SK-N-SH (cell line): Measurements from ENCODE around the gene CFAP100. TPM values are rescaled to one million over a fixed set of nuclear protein-coding genes. Genes with fewer than 3 reads are reported as not detected.

Source experiments
- CTCF ChIA-PET: fragments of 300-600, 350-600 bp; formaldehyde crosslinking; extraction: SDS; loops from one replicate; lab custom pipeline; 2021; lab: Yijun Ruan, JAX
- POLR2A ChIA-PET: fragments of 350-600 bp; sonication (Branson Sonifier 250); formaldehyde crosslinking; extraction: SDS; loops from one replicate; lab custom pipeline; 2020; ENCODE audit warnings: antibody characterized with exemption, inconsistent platforms; lab: Yijun Ruan, JAX
- DNase-seq: peaks from one replicate; pipeline ENCODE4 v3.0.0; 2012
- H2AFZ ChIP-seq: fragments of 200-600 bp; sonication (generic); 2 replicates; pipeline ENCODE4 v1.8.1; 2016; ENCODE audit warnings: antibody characterized with exemption, mild to moderate bottlenecking, low read depth
- H3F3A ChIP-seq: fragments of 200-600 bp; sonication (generic); replicated peaks from 2 replicates; pipeline ENCODE3; 2016; ENCODE audit warnings: antibody characterized with exemption, mild to moderate bottlenecking; ENCODE audit not compliant: insufficient read depth
- H3K27ac ChIP-seq, 2 experiments: fragments of 200-500 bp in 1 of 2; fragments of 200-600 bp in 1 of 2; sonication (Bioruptor generic) in 1 of 2; sonication (generic), shearing (Covaris generic) in 1 of 2; 2 replicates each; pipeline versions ENCODE4 v1.5.1 to v1.6.1; 2014 to 2016; ENCODE audit warnings: low read depth in 2 of 2, inconsistent platforms in 1 of 2, low read length in 1 of 2, mild to moderate bottlenecking in 1 of 2, mixed read lengths in 1 of 2
- H3K27me3 ChIP-seq: fragments of 200-600 bp; sonication (generic), shearing (Covaris generic); 2 replicates; pipeline ENCODE4 v1.6.1; 2016; ENCODE audit warnings: mixed run types; ENCODE audit not compliant: insufficient read depth
- H3K36me3 ChIP-seq, 2 experiments: fragments of 200-500 bp in 1 of 2; fragments of 200-600 bp in 1 of 2; sonication (Bioruptor generic) in 1 of 2; sonication (generic) in 1 of 2; replicated peaks in 1 of 2; 2 replicates each; pipeline versions ENCODE3 to v1.5.1; 2014 to 2016; ENCODE audit warnings: low read length in 1 of 2, mild to moderate bottlenecking in 1 of 2; ENCODE audit not compliant: insufficient read depth in 2 of 2, control insufficient read depth in 1 of 2
- H3K4me1 ChIP-seq, 2 experiments: fragments of 200-500 bp in 1 of 2; fragments of 200-600 bp in 1 of 2; sonication (Bioruptor generic) in 1 of 2; sonication (generic), shearing (Covaris generic) in 1 of 2; 2 replicates each; pipeline versions ENCODE4 v1.5.1 to v1.6.1; 2014 to 2016; ENCODE audit warnings: low read depth in 1 of 2, low read length in 1 of 2, mixed run types in 1 of 2; ENCODE audit not compliant: insufficient read depth in 2 of 2, control insufficient read depth in 1 of 2
- H3K4me2 ChIP-seq: fragments of 200-600 bp; sonication (generic), shearing (Covaris generic); 2 replicates; pipeline ENCODE4 v1.6.1; 2017; ENCODE audit warnings: mixed run types
- H3K4me3 ChIP-seq, 2 experiments: fragments of 200-500 bp in 1 of 2; fragments of 200-600 bp in 1 of 2; sonication (Bioruptor generic) in 1 of 2; sonication (generic), shearing (Covaris generic) in 1 of 2; 2 replicates each; pipeline versions ENCODE4 v1.5.1 to v1.8.1; 2014 to 2016; ENCODE audit warnings: low read depth in 2 of 2, inconsistent platforms in 1 of 2, low read length in 1 of 2, mild to moderate bottlenecking in 1 of 2, mixed read lengths in 1 of 2, moderate library complexity in 1 of 2
- H3K79me2 ChIP-seq: fragments of 200-600 bp; sonication (generic); 2 replicates; pipeline ENCODE4 v1.8.1; 2017; ENCODE audit warnings: mild to moderate bottlenecking; ENCODE audit not compliant: insufficient read depth
- H3K9ac ChIP-seq: fragments of 200-600 bp; sonication (generic); 2 replicates; pipeline ENCODE4 v1.6.1; 2017; ENCODE audit warnings: mixed run types
- H3K9me2 ChIP-seq: fragments of 200-600 bp; sonication (generic); 2 replicates; pipeline ENCODE4 v1.6.1; 2017; ENCODE audit warnings: mixed run types
- H3K9me3 ChIP-seq: fragments of 200-600 bp; sonication (generic); 2 replicates; pipeline ENCODE4 v1.6.1; 2017; ENCODE audit warnings: mixed run types, mild to moderate bottlenecking, moderate library complexity
- H4K20me1 ChIP-seq: fragments of 200-600 bp; sonication (generic); 2 replicates; pipeline ENCODE4 v1.6.1; 2017; ENCODE audit warnings: mild to moderate bottlenecking, mixed run types; ENCODE audit not compliant: insufficient read depth
- ELF1 ChIP-seq: IDR thresholded peaks from 2 replicates; pipeline ENCODE4 v1.4.0; 2012
- FOXJ3 ChIP-seq: sonication (generic); formaldehyde crosslinking; IDR thresholded peaks from 2 replicates; pipeline ENCODE4 v1.5.1; 2020; ENCODE audit warnings: mild to moderate bottlenecking, missing genetic modification reagents
- GABPA ChIP-seq: IDR thresholded peaks from 2 replicates; pipeline ENCODE4 v1.4.0; 2012; ENCODE audit warnings: low read depth, mild to moderate bottlenecking
- GATA2 ChIP-seq: sonication (generic); formaldehyde crosslinking; IDR thresholded peaks from 2 replicates; pipeline ENCODE4 v1.5.0; 2020; ENCODE audit warnings: mild to moderate bottlenecking, missing genetic modification reagents
- MXI1 ChIP-seq: IDR thresholded peaks from 2 replicates; pipeline ENCODE4 v1.6.1; 2012; ENCODE audit warnings: mild to moderate bottlenecking, low read depth, low read length, improper control_type of control experiment
- POLR2AphosphoS5 ChIP-seq: IDR thresholded peaks from 2 replicates; pipeline ENCODE4 v1.6.1; 2012; ENCODE audit warnings: low read depth, low read length
- RCOR1 ChIP-seq: fragments of 150-350 bp; IDR thresholded peaks from 2 replicates; pipeline ENCODE4 v1.6.1; 2017; ENCODE audit warnings: antibody characterized with exemption, low read length
- SIN3A ChIP-seq: IDR thresholded peaks from 2 replicates; pipeline ENCODE4 v1.6.1; 2012; ENCODE audit warnings: low read depth, mild to moderate bottlenecking, low read length, moderate library complexity, borderline replicate concordance
- TCF12 ChIP-seq: IDR thresholded peaks from 2 replicates; pipeline ENCODE4 v1.4.0; 2012
- TEAD4 ChIP-seq: IDR thresholded peaks from 2 replicates; pipeline ENCODE4 v1.4.0; 2012; ENCODE audit warnings: mild to moderate bottlenecking, borderline replicate concordance; ENCODE audit not compliant: insufficient read depth
- YY1 ChIP-seq: IDR thresholded peaks from 2 replicates; pipeline ENCODE4 v1.4.0; 2012; ENCODE audit warnings: low read depth, mild to moderate bottlenecking
- WGBS: methylation state at CpG from one replicate; pipeline ENCODE4 v1.1.6; 2017; ENCODE audit warnings: low lambda C conversion rate; 5-methylcytosine and 5-hydroxymethylcytosine counted together
- polyA plus RNA-seq, 3 experiments: library from polyadenylated mRNA; depleted of rRNA; stranded (reverse); fragments of >200 nt; gene quantifications; 2 replicates each; pipeline ENCODE4 v1.2.3, GENCODE V29; 2012
- TF ChIP-seq, protein P1 (sequence below): fragments of 150-350 bp; IDR thresholded peaks from 2 replicates; pipeline ENCODE4 v1.6.1; 2016; ENCODE audit warnings: mild to moderate bottlenecking, low read depth, low read length
- TF ChIP-seq, protein P2 (sequence below): IDR thresholded peaks from 2 replicates; pipeline ENCODE4 v1.6.1; 2012; ENCODE audit warnings: mild to moderate bottlenecking, low read depth, low read length, moderate library complexity
- TF ChIP-seq, protein P3 (sequence below): IDR thresholded peaks from 2 replicates; pipeline ENCODE4; 2012
- TF ChIP-seq, protein P4 (sequence below): fragments of 150-350 bp; IDR thresholded peaks from 2 replicates; pipeline ENCODE4 v1.6.1; 2017; ENCODE audit warnings: antibody characterized with exemption, low read length, low read depth, borderline replicate concordance

The CFAP100 gene
- polyA plus RNA-seq, 1 of the 3 experiments (the other 2 are of a cell fraction) = not detected

DNA sequence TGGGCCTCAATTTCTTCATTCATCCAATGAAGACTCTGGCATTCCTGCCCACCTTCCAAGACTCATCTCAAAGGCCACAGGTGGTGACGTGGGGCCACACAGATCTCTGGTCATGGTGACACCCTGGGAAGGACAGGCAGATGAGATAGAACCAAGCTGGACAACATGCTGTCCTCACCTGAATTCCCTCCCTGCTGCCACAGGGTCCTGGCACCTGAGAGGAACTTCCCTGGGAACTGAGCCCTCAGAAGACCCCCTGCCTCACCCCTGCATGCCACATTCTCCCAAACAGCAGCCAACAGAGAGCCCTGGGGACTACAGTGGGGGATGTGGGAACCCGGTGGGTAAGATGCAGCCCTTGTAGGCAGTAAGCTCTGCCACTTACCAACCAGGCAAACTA is 48.2 kb upstream of the CFAP100 start:
- 24% methylated on average over 2 of the region's 2 CpGs for WGBS
- Histone ChIP-seq H3K9me2 (no peaks in the 10 kb centered on the region), H3K4me1 (peaks cover 0 to 2% of the 10 kb centered on the region in 2 experiments; a peak in 1 of 4 replicates), H3K4me2 (no peak overlapping the region), H3K27ac (no peak overlapping the region), H3K4me3 (no peak overlapping the region), H2AFZ (no peak overlapping the region)
- no peak for DNase-seq
- CTCF ChIA-PET = interaction anchor here (1.3 kb wide), 1 partner anchor 20 kb away, joined by 3 read pairs; no protein-coding TSS in a partner anchor
- TF ChIP-seq, protein P1, sequence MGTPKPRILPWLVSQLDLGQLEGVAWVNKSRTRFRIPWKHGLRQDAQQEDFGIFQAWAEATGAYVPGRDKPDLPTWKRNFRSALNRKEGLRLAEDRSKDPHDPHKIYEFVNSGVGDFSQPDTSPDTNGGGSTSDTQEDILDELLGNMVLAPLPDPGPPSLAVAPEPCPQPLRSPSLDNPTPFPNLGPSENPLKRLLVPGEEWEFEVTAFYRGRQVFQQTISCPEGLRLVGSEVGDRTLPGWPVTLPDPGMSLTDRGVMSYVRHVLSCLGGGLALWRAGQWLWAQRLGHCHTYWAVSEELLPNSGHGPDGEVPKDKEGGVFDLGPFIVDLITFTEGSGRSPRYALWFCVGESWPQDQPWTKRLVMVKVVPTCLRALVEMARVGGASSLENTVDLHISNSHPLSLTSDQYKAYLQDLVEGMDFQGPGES = no peak
- TF ChIP-seq SIN3A (no peak), ELF1 (no peak), RCOR1 (no peak), MXI1 (no peak), GATA2 (CRISPR knock-in tag) (no peak), GABPA (no peak), POLR2AphosphoS5 (no peak), YY1 (no peak), FOXJ3 (no peak), TCF12 (no peak), TEAD4 (no peak)
- TF ChIP-seq, protein P2, sequence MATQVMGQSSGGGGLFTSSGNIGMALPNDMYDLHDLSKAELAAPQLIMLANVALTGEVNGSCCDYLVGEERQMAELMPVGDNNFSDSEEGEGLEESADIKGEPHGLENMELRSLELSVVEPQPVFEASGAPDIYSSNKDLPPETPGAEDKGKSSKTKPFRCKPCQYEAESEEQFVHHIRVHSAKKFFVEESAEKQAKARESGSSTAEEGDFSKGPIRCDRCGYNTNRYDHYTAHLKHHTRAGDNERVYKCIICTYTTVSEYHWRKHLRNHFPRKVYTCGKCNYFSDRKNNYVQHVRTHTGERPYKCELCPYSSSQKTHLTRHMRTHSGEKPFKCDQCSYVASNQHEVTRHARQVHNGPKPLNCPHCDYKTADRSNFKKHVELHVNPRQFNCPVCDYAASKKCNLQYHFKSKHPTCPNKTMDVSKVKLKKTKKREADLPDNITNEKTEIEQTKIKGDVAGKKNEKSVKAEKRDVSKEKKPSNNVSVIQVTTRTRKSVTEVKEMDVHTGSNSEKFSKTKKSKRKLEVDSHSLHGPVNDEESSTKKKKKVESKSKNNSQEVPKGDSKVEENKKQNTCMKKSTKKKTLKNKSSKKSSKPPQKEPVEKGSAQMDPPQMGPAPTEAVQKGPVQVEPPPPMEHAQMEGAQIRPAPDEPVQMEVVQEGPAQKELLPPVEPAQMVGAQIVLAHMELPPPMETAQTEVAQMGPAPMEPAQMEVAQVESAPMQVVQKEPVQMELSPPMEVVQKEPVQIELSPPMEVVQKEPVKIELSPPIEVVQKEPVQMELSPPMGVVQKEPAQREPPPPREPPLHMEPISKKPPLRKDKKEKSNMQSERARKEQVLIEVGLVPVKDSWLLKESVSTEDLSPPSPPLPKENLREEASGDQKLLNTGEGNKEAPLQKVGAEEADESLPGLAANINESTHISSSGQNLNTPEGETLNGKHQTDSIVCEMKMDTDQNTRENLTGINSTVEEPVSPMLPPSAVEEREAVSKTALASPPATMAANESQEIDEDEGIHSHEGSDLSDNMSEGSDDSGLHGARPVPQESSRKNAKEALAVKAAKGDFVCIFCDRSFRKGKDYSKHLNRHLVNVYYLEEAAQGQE = no peak
- TF ChIP-seq, protein P3, sequence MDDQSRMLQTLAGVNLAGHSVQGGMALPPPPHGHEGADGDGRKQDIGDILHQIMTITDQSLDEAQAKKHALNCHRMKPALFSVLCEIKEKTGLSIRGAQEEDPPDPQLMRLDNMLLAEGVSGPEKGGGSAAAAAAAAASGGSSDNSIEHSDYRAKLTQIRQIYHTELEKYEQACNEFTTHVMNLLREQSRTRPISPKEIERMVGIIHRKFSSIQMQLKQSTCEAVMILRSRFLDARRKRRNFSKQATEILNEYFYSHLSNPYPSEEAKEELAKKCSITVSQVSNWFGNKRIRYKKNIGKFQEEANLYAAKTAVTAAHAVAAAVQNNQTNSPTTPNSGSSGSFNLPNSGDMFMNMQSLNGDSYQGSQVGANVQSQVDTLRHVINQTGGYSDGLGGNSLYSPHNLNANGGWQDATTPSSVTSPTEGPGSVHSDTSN = no peak
- TF ChIP-seq, protein P4, sequence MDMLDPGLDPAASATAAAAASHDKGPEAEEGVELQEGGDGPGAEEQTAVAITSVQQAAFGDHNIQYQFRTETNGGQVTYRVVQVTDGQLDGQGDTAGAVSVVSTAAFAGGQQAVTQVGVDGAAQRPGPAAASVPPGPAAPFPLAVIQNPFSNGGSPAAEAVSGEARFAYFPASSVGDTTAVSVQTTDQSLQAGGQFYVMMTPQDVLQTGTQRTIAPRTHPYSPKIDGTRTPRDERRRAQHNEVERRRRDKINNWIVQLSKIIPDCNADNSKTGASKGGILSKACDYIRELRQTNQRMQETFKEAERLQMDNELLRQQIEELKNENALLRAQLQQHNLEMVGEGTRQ = no peak
- TF ChIP-seq, all 33 proteins: peak for 0
- no peaks in the 10 kb centered on the region for H3K9me3 ChIP-seq
- H3F3A ChIP-seq = no peaks in the 10 kb centered on the region
- no peaks in the 10 kb centered on the region for H4K20me1 ChIP-seq
- H3K79me2 ChIP-seq = no peaks in the 10 kb centered on the region
- H3K36me3 ChIP-seq = no peaks in the 10 kb centered on the region
- H3K9ac ChIP-seq = no peak overlapping the region
- POLR2A ChIA-PET = no interaction called here
- H3K27me3 ChIP-seq = no peaks in the 10 kb centered on the region
